DMS79 treated with DMSO at 0.1 percent for 48 hours (cell line): ENCODE results near the gene PCGF1.
A peak's percentile ranks its signal among the peaks of the same experiment; 100 is the strongest.

ENCODE experiments used
- DNase-seq: peaks from one replicate; lab custom pipeline; 2025; lab: John Stamatoyannopoulos, UW

PCGF1 gene

DNA sequence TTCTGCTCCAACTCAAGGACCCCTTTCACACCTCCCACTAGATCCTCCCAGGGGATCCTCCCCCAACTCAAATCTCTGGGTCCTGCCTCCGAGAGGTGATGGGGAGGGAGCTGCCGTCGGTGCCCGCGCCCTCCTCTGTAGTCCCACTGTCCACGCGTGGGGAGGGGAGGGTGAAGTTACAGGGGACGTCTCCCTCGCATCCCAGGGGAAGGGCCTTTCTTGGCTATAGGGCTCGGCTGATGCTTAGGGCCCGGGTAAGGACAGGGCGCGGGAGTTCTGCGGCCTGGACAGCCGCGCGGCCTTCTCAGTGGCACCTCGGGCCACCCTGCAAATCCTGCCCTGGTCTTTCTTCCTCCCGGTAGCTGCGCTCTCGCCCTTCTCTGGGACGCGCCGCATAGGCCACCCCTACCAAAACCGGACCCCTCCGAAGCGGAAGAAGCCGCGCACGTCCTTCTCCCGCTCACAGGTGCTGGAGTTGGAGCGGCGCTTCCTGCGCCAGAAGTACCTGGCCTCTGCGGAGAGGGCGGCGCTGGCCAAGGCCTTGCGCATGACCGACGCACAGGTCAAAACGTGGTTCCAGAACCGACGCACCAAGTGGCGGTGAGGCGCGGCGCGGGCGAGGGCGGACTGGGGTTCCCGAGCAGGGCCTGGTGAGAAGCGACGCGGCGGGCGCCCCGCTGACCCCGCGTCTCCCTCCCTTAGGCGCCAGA is 7.9 kb upstream of the PCGF1 start:
- DNase-seq = peak; percentile 8

DNA sequence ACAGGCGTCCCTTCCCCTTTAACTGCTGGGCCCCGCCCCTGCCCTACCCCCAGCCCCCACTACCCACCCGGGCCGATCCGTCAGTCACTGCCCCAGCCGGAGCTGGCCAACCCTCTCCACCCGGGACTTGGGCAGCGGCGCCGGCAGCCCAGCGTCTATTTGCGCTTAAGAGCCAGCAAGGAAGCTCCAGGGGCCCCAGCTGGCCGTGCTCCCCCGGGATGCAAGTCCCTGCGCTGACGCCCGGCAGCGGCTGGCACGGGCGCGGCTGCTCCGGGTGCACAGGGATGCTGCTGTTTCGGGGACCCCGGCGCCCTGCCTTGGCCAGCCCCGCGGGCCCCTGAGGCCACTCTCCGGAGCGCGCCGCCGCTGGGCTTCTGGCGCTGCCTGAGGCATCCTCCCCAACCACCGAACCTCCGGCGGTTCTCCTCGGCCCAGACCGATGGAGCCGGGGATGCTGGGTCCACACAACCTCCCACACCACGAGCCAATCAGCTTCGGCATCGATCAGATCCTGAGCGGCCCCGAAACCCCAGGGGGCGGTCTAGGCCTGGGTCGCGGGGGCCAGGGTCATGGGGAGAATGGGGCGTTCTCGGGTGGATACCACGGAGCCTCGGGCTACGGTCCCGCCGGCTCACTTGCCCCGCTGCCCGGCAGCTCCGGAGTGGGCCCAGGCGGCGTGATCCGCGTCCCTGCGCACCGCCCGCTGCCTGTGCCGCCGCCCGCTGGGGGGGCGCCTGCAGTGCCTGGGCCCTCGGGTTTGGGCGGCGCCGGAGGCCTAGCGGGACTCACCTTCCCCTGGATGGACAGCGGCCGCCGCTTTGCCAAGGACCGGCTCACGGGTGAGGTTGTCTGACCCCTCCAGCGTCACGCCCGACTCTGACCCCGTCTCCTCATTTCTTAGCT is 7.1 kb upstream of the PCGF1 start, which contains the start of gene TLX2:
Gene TLX2 (plus strand): TSS at position 83 of the 903 bp plus-strand sequence. CDS start 357 bp downstream, at position 440.
- no peak for DNase-seq

DNA sequence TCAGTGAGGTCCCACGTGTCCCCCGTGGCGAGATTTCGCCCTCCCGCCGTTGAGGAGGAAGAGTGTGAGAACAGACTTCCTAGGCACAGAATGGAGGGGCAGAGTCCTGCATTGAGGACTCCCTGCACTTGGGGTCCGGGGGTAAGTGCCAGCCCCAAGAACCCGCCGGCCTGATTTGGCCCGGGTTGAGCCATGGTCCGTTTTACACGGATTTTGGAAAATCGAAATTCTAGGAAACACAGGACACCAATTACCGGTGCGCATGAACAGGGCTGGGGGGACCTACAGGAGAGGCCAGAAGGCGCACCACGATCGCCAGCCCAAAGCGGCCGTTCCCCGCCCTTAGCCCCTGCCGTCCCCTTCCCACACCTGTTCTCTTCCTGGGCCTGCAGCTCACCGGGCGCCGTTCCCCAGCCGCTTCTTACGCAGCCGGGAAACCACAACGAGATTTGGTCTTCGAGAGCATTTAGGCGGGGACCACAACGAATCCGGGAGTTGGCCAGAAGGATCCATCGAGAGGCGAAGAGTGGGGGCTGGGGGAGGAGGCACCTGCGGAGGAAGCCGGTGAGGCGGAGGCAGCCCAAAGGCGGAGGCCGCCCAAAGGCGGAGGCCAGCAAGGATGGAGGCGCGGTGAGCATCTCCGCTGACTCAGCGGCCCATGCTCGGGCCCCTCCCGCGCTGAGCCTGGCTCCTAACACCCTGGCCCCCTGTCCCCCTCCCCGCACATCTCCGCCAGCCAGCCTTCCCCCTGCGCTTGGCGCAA is 6.3 kb upstream of the PCGF1 start:
- DNase-seq = peak; percentile 32

DNA sequence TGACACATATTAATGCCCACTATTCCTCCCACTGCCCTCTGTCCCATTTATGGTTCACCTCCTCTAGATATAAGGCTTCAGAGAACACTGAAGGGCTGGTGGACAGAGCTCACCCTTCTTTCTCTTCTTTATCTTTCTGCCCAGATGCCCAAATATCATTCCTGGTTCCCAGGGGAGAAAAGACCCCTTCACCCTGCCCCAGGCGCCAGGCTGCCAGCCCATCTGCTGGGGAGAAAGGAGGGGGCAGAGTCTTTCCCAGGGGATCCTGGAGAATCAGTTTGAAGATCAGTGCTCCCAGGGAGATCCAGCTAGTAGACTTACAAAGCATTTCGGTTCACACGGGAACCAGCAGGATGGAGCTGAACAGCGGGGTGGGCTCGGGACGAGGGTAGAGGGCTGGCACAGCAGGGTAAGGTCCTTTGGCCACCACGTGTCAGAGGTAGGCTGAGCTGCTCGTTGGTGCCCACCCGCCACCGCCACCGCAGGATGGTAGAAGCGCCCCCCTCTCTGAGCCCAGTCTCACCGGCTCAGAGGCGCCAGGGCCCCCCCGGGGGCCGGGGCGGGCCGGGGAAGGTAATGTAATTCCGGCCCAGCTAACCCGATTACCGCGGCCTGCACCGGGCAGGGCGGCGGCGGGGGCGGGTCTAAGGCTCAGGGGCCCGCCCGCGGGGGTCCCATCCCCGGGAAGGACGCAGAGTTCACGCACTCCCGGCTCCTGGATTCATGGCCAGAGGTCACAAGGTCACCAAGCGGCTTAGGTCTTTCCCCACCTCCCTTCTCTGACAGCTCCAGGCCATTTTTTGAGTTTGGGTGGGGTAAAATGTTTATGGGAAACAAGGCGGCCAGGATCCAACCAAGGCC is 5.5 kb upstream of the PCGF1 start:
- no peak for DNase-seq

- DNase-seq = no peak
Measured at GRCh38 chr2:74511104-74511989, 3.9 kb upstream of the PCGF1 start.

GRCh38 chr2:74510272-74510671 is 2.8 kb upstream of the PCGF1 start:
- no peak for DNase-seq

DNA sequence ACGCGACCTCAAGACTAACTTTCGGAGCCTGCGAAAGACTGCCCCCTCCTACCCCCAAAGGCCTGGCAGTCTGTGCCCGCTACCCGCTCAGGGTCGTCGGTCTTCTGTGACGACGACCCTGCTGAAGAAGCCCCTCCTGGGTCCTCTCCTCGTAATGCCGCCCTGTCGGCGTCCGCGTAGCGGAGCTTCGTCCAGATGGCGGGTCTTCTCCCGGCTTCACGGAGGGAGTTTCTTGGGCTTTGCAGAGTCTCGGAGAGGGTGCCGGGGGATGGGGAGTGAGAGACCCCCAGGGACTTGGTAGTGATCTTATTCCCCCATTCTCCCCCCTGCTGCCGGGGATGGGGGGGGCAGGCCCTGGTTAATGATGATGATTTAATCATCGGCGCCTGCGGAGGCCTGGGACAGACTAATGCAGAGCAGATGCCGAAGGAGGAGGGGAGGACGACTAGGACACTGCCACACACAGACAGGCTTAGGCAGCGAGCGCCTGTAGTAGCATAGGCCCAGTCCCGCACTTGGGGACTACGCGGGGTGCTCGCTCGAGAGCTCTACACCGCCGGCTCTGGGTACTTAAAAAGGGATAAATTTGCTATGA is 528 bp upstream of the PCGF1 start:
- DNase-seq = peak; percentile 25

DNA sequence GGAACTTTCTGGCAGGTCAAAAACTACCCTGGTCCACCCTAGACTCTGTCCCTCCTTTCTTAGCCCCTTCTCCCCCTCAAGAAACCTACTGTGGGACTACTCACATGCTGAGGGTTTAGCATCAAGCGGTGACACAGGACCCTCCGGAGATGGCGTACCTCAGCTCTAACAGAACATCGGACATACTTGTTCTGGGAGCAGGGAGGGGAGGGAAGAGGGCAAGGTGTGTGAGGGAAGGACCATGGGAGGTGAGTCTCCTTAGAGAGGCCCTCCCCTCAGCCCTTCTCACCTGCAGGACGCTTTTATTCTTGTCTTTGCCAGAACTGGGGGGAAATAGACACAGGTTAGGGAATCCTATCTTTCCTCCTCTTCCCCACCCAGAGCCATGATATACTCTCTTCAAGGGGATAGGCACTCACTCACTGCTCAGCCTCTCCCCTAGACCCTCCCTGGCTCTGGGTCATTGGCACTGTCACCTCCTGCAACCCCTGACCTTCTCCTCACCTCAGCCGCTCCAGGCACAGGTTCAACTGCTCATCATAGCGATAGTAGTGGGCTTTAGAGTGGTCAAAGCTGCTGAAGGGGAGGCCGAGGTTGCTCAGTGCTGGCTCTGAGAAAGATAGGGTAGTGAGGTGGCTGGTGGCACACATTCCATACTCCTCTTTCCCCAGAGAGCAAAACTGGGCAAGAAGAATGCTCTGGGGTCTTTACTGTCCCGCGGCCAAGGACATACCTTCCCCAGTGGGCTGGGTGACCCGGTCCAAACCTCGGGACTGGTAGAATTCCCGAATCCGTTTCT is 1.8 kb downstream of the PCGF1 start:
- DNase-seq = no peak

GRCh38 chr2:74504591-74504990 is 2.9 kb downstream of the PCGF1 start:
- DNase-seq = no peak

- DNase-seq = no peak
Measured at GRCh38 chr2:74503506-74504475, 3.7 kb downstream of the PCGF1 start.

DNA sequence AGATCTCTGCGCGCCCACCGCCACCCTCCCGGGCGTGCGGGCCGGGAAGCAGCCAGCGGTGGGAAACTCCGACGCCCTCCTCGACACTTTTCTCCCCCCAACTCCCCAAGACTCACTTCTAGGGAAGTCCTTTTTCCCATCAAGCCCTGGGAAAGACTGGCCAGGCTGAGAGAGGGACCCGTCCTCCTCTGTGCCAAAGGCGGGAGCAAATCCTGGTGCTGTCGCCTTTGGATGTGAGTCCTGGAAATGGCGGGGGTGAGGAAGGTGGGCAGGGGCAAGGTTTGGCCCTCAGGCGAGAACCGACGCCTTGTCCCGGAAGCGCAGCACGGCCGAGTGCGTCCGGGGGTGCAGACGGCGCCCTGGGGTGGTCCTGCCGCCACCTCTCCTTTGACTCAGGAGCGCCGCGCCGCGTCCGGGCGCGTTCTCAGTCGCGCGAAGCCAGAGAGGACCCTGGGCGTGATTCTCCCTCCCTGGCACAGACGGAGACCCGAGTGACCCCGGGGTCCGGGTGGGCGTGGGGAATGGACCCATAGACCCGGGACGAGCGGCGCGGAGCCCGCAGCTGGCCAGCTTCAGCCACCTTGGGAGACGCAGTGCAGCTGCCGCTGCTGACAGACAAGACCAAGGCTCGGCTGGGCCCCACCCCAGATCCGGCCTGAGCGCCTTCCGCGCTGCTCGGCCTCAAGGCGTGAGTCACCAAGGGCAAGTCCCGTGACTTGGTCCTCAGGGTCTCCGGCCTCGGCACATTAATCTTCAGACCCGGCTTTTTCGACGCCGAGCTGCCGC is 4.6 kb downstream of the PCGF1 start:
- DNase-seq = no peak

GRCh38 chr2:74502147-74502719 is 5.3 kb downstream of the PCGF1 start:
- no peak for DNase-seq

GRCh38 chr2:74501335-74502071 is 6.0 kb downstream of the PCGF1 start:
- DNase-seq = no peak

DNA sequence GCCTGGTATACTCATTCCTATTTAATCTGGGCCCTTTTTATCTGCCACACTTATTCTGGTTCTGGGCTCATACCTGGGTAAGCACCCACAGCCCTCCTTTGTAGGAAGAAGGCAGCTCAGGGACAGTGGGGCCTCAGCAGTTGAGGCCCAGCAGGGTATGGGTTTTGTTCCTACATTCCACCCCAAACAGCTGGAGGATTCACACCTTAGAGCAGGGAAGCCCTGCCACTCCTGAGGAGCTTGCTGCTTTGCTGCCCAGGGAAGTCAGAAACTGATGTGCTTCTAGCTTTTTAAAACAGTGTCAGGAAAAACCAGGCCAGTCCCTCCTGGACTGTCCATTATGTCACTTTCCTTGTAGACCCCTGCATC is 6.9 kb downstream of the PCGF1 start:
- DNase-seq = no peak

- DNase-seq = no peak
Measured at GRCh38 chr2:74499940-74500577, 7.4 kb downstream of the PCGF1 start.
